Lower leg skin (tissue), 3 donors: ENCODE data around the gene DMRT2.

Source experiments
- POLR2A ChIP-seq, 2 donors: fragments of 450-650 bp; IDR thresholded peaks; one replicate each; pipeline ENCODE4 v1.6.1; 2016 to 2017; ENCODE audit warnings: antibody characterized with exemption in 2 of 2, mild to moderate bottlenecking in 1 of 2, moderate library complexity in 1 of 2
- TF ChIP-seq, protein P1 (sequence below), 3 donors: fragments of 450-650 bp; IDR thresholded peaks; one replicate each; pipeline ENCODE4 v1.5.1; 2016; ENCODE audit warnings: antibody characterized with exemption in 3 of 3, mild to moderate bottlenecking in 3 of 3, moderate library complexity in 2 of 3

DNA sequence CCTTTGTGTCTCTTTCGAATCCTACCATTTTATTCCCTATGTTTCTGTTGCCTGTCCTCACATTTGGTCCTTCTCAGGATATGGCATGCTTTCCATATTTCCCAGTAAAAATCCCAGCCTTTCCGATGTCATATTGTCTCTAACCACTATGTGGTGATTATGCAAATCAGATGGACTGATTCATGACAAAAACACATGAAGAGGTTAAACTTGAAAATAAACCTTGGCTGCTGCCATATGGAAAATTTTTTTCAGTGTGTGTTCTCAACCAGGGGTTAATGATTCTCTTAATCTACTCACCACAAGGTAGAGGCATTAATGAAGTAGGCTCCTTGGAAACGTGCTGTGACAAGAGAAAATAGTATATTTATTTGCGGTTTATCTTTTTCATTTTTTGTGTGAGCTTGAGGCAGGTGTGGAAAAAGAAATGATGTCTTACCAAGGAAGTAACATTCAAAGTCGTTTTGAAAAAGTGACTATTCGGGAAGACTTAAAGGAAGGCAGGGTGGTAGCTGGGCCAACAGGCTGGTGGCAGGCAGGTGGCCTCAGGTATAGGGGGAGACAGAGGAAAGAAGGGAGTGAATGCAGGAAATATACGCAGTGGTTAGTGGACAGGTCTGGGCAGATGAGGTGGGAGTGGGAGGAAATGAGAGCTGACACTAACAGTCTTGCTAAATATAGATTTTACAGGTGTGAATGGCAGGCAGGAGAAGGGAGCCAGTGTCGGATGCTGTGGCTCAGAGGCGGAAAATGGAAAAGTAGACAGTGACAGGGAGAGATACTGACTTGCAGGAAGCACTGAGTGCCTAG is 46.2 kb downstream of the DMRT2 start:
- TF ChIP-seq, protein P1, sequence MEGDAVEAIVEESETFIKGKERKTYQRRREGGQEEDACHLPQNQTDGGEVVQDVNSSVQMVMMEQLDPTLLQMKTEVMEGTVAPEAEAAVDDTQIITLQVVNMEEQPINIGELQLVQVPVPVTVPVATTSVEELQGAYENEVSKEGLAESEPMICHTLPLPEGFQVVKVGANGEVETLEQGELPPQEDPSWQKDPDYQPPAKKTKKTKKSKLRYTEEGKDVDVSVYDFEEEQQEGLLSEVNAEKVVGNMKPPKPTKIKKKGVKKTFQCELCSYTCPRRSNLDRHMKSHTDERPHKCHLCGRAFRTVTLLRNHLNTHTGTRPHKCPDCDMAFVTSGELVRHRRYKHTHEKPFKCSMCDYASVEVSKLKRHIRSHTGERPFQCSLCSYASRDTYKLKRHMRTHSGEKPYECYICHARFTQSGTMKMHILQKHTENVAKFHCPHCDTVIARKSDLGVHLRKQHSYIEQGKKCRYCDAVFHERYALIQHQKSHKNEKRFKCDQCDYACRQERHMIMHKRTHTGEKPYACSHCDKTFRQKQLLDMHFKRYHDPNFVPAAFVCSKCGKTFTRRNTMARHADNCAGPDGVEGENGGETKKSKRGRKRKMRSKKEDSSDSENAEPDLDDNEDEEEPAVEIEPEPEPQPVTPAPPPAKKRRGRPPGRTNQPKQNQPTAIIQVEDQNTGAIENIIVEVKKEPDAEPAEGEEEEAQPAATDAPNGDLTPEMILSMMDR (IDR thresholded peaks at IDR 0.05) = no peak
- TF ChIP-seq POLR2A (IDR thresholded peaks at IDR 0.05) = no peak
